GM12874 (cell line): ENCODE measurements around the gene CYP27A1.

ENCODE experiments used
- TF ChIP-seq, protein P1 (sequence below): IDR thresholded peaks from 2 replicates; pipeline ENCODE4 v1.5.1; 2011; ENCODE audit warnings: low read depth, mild to moderate bottlenecking, control low read depth, low read length, moderate library complexity; ENCODE audit not compliant: insufficient read depth

CYP27A1 gene

DNA sequence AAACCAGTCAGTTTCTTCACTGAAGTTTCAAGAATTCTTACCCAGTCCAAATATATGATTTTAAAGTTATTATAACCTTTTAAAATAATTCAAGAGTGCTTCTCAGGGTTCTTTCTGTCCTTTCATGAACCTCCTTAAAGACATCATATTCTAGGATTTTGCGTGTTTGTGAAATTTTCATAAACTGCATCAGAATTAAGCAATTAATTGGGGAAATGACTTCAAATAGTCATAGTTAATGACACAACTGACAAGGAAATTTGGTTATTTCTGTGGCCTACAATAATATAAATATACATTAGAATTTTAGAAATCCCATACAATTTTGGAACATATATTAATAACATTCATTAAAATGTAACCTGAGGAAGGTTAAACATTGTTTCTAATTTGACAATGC, 10.5 kb downstream of the CYP27A1 start:
- TF ChIP-seq, protein P1, sequence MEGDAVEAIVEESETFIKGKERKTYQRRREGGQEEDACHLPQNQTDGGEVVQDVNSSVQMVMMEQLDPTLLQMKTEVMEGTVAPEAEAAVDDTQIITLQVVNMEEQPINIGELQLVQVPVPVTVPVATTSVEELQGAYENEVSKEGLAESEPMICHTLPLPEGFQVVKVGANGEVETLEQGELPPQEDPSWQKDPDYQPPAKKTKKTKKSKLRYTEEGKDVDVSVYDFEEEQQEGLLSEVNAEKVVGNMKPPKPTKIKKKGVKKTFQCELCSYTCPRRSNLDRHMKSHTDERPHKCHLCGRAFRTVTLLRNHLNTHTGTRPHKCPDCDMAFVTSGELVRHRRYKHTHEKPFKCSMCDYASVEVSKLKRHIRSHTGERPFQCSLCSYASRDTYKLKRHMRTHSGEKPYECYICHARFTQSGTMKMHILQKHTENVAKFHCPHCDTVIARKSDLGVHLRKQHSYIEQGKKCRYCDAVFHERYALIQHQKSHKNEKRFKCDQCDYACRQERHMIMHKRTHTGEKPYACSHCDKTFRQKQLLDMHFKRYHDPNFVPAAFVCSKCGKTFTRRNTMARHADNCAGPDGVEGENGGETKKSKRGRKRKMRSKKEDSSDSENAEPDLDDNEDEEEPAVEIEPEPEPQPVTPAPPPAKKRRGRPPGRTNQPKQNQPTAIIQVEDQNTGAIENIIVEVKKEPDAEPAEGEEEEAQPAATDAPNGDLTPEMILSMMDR = no peak

- TF ChIP-seq, protein P1 = no peak
Observed at GRCh38 chr2:218796691-218797090, 14.7 kb downstream of the CYP27A1 start.

DNA sequence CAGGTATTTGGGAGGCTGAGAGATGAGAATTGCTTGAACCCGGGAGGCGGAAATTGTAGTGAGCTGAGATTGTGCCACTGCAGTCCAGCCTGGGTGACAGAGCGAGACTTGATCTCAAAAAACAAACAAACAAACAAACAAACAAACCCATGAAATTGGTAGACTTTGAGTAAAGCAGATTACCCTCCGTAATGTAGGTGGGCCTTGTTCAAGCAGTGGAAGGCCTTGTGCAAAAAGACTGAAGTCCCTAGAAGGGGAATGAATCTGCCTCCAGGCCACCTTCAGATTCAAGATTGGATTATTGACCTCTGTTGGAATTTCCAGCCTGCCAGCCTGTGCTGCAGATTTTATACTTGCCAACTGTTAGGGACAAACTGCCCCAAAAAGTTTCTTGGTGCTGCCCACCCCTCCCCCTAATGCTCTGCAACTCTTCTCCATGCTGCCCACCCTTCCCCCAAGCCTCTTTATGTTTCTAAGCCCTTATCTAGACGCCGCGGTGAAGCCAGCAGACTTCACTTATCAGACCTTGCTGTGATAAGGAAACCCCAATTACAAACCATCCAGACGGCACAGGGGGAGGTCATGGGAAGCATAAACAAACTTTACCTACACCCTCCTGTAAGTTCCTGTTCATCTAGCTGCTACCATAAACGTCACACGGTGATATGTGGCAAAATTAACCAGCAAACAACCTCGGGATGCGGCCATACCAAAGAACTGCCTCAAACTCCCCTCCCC, 17.0 kb downstream of the CYP27A1 start:
- TF ChIP-seq, protein P1 = no peak

DNA sequence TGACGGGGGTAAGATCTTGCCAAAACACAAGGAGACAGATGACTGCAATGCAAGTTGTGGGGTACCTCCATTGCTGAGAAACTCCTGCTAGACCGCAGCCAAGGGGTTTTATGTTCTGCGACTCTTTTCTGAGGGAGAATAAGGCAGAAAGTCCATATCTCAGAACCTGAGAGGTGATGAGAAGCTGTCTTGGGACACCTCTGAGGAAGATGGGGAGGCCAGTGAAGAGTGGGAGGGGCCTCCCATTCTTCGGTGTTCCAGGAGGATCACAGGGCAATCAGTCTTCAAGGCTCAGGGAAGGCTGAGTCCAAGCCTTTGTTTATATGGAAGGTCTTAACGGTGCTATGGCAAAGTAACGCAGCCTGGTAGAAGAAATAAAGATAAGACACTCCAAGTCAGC, 18.0 kb downstream of the CYP27A1 start:
- TF ChIP-seq, protein P1 = no peak

DNA sequence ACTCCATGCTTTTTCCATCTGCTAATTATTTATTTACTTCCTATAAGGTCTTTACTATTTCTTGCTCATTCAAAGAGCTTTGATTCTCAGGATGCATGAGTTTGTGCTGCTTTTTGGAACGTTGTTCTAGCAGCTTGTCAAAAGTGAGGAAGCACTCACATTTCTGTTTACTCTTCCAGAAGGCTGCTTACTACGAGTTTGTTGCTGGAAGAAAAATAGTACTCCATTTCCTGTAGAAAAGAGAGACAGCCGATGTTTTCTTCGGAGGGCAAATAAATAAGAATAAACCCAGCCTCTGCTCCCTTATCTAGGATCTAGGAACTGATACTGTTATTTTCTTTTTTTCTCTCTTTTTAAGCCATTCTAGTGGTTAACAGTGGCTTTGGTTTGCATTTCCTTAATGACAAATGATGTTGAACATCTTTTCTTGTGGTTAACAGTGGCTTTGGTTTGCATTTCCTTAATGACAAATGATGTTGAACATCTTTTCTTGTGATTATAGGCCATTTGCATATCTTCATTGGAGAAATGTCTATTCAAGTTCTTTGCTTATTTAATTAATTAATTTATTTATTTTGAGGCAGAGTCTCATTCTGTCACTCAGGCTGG, 20.5 kb downstream of the CYP27A1 start:
- TF ChIP-seq, protein P1 = no peak

DNA sequence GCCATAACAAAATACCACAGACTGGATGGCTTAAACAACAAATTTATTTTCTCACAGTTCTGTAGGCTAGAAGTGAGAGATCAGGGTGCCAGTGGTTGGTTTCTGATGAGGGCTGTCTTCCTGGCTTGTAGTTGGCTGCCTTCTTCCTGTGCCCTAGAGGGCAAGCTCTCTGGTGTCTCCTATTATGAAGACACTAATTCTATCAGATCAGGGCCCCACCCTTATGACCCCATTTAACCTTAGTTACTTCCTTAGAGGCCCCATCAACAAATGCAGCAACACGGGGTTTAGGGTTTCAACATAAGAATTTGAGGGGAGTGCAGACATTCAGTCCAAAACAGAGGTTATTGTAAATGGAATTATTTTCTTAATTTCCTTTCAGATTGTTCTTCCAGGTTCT, 22.9 kb downstream of the CYP27A1 start:
- TF ChIP-seq, protein P1 = no peak

DNA sequence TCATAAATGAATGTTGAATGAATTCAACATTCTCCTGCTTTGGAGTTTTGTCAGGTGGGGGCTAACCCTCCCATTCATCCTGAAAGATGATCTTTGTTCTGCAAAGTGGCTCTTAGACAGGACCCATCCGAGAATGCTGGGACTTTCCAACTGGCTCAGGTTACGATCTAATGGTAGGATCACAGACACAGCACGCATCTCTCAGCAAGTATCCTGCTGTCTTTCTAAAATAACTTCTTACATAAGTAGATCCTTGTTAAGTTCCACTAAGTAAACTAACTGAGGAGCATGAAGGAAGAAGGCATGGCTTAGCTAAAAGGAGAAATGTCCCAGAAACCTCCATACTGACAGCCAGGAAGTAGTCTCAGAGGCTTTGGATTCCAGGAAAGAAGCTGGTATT, 23.7 kb downstream of the CYP27A1 start:
- TF ChIP-seq, protein P1 = no peak
